Keratinocyte (primary cell): ENCODE data around the gene P2RX2. TPM values are rescaled to one million over a fixed set of nuclear protein-coding genes. Genes with fewer than 3 reads are reported as not detected.

Experiments used
- DNase-seq: peaks from one replicate; pipeline ENCODE4 v3.0.0-alpha.2; 2011; ENCODE audit warnings: low read depth, missing footprints, low spot score
- FAIRE-seq: peaks from 2 replicates; lab custom pipeline; 2011; peaks lifted over from hg19 to GRCh38; lab: Jason Lieb, UNC
- H2AFZ ChIP-seq: 2 replicates; pipeline ENCODE4 v1.6.0; 2012; ENCODE audit warnings: low read length, control low read depth, inconsistent platforms; ENCODE audit not compliant: control insufficient read depth
- H3K27ac ChIP-seq: 2 replicates; pipeline ENCODE4 v1.5.1; 2011; ENCODE audit warnings: low read length; ENCODE audit not compliant: control insufficient read depth, insufficient read depth
- H3K27me3 ChIP-seq: 3 replicates; pipeline ENCODE4 v1.6.0; 2011; ENCODE audit warnings: low read length; ENCODE audit not compliant: control insufficient read depth, insufficient read depth; ENCODE audit errors: extremely low read depth
- H3K36me3 ChIP-seq, 2 experiments: 2 replicates in 1 of 2; 3 replicates in 1 of 2; pipeline ENCODE4 v1.5.1; 2011; ENCODE audit warnings: low read length in 2 of 2, mild to moderate bottlenecking in 1 of 2; ENCODE audit not compliant: control insufficient read depth in 2 of 2, insufficient read depth in 2 of 2; ENCODE audit errors: extremely low read depth in 1 of 2
- H3K4me1 ChIP-seq: 3 replicates; pipeline ENCODE4 v1.5.1; 2011; ENCODE audit warnings: low read length; ENCODE audit not compliant: control insufficient read depth, insufficient read depth; ENCODE audit errors: extremely low read depth
- H3K4me2 ChIP-seq: 3 replicates; pipeline ENCODE4 v1.6.0; 2011; ENCODE audit warnings: low read depth, low read length; ENCODE audit not compliant: control insufficient read depth, insufficient read depth; ENCODE audit errors: extremely low read depth
- H3K4me3 ChIP-seq, 3 experiments: fragments of 200-600 bp in 1 of 3; sonication (generic) in 1 of 3; 2 replicates in 2 of 3; 3 replicates in 1 of 3; pipeline ENCODE4 v1.5.1; 2011 to 2016; ENCODE audit warnings: low read length in 3 of 3, mild to moderate bottlenecking in 3 of 3, control low read depth in 2 of 3, inconsistent platforms in 1 of 3, low read depth in 1 of 3, mixed read lengths in 1 of 3, mixed run types in 1 of 3, moderate library complexity in 1 of 3; ENCODE audit not compliant: control insufficient read depth in 2 of 3, insufficient read depth in 2 of 3; ENCODE audit errors: extremely low read depth in 1 of 3
- H3K79me2 ChIP-seq: 2 replicates; pipeline ENCODE4 v1.6.0; 2012; ENCODE audit warnings: low read length; ENCODE audit not compliant: control insufficient read depth, insufficient read depth
- H3K9ac ChIP-seq: 3 replicates; pipeline ENCODE4 v1.6.0; 2011; ENCODE audit warnings: low read length; ENCODE audit not compliant: control insufficient read depth, insufficient read depth; ENCODE audit errors: extremely low read depth
- H3K9me1 ChIP-seq: 3 replicates; pipeline ENCODE4 v1.6.0; 2011; ENCODE audit warnings: low read length; ENCODE audit not compliant: control insufficient read depth, insufficient read depth; ENCODE audit errors: extremely low read depth
- H3K9me3 ChIP-seq: 2 replicates; pipeline ENCODE4 v1.5.1; 2012; ENCODE audit warnings: low read depth, low read length; ENCODE audit not compliant: control insufficient read depth
- H4K20me1 ChIP-seq: 3 replicates; pipeline ENCODE4 v1.6.0; 2011; ENCODE audit warnings: low read length; ENCODE audit not compliant: control insufficient read depth, insufficient read depth; ENCODE audit errors: extremely low read depth
- CTCF ChIP-seq, 3 experiments: IDR thresholded peaks in 1 of 3; conservative IDR thresholded peaks in 1 of 3; optimal IDR thresholded peaks in 1 of 3; 2 replicates in 2 of 3; 3 replicates in 1 of 3; pipeline versions ENCODE3 to v1.5.1; 2011; ENCODE audit warnings: low read length in 3 of 3, mild to moderate bottlenecking in 3 of 3, moderate library complexity in 2 of 3, control low read depth in 1 of 3, inconsistent platforms in 1 of 3; ENCODE audit not compliant: insufficient read depth in 2 of 3; ENCODE audit errors: extremely low read depth in 1 of 3
- EZH2 ChIP-seq: IDR thresholded peaks from one replicate; pipeline ENCODE4 v1.6.1; 2012; ENCODE audit warnings: inconsistent platforms, mild to moderate bottlenecking, low read length, moderate library complexity
- dilution Hi-C: fragments of 300-500 bp; cut with MboI; formaldehyde crosslinking; loops from one replicate; pipeline ENCODE4 v1.7.0; 2020; ENCODE audit warnings: low sequenced_read_pairs; ENCODE audit not compliant: extremely low pct_ligation_motif_present
- polyA plus RNA-seq, 5 experiments: library from polyadenylated mRNA; depleted of rRNA in 3 of 5; stranded (reverse) in 3 of 5; stranded (forward) in 1 of 5; unstranded in 1 of 5; fragments of >200 nt; gene quantifications; 1 replicate in 1 of 5; 2 replicates in 3 of 5; 3 replicates in 1 of 5; pipeline versions ENCODE4 v1.2.1 to v1.2.3, GENCODE V29; 2011 to 2012; ENCODE audit warnings: missing spikeins in 2 of 5, low read depth in 1 of 5, low replicate concordance in 1 of 5

Gene P2RX2
- polyA plus RNA-seq, 1 donor (not counting 4 experiments of a cell fraction or from before 2014, with no cell fraction given) = not detected

- FAIRE-seq (peak; percentile 99), DNase-seq (peak; percentile 63)
- Histone ChIP-seq H3K4me2 (no peak overlapping the region), H3K27me3 (peaks cover 64% of the 10 kb centered on the region), H3K27ac (no peak overlapping the region), H3K4me3 (no peak overlapping the region), H3K9ac (no peak overlapping the region), H3K9me3 (peaks cover 8% of the 10 kb centered on the region), H3K4me1 (no peaks in the 10 kb centered on the region), H4K20me1 (no peaks in the 10 kb centered on the region), H3K36me3 (no peaks in the 10 kb centered on the region), H3K79me2 (no peaks in the 10 kb centered on the region), H2AFZ (no peak overlapping the region), H3K9me1 (no peaks in the 10 kb centered on the region)
- TF ChIP-seq CTCF (optimal IDR thresholded peaks at IDR 0.05 in 1 of 3, IDR thresholded peaks at IDR 0.05 in 1 of 3, conservative IDR thresholded peaks at IDR 0.05 in 1 of 3; ENCODE audit: extremely low read depth in 1 of 3, insufficient read depth in 2 of 3, low read length in 3 of 3) (peak; percentile 88 to 95 (median 90)), EZH2 (no peak)
- dilution Hi-C loops = no loop called here
These were observed 3.6 kb upstream of the P2RX2 start for GRCh38 chr12:132614861-132615578.

- Histone ChIP-seq H3K79me2 (no peaks in the 10 kb centered on the region), H3K9me3 (peaks cover 8% of the 10 kb centered on the region), H4K20me1 (no peaks in the 10 kb centered on the region), H3K27ac (no peak overlapping the region), H3K4me1 (no peaks in the 10 kb centered on the region), H3K9me1 (no peaks in the 10 kb centered on the region), H3K9ac (no peak overlapping the region), H3K27me3 (peaks cover 64% of the 10 kb centered on the region), H3K36me3 (no peaks in the 10 kb centered on the region), H2AFZ (no peak overlapping the region), H3K4me2 (no peak overlapping the region), H3K4me3 (no peak overlapping the region)
- FAIRE-seq (no peak), DNase-seq (no peak)
- TF ChIP-seq CTCF (optimal IDR thresholded peaks at IDR 0.05 in 1 of 3, IDR thresholded peaks at IDR 0.05 in 1 of 3, conservative IDR thresholded peaks at IDR 0.05 in 1 of 3; ENCODE audit: extremely low read depth in 1 of 3, insufficient read depth in 2 of 3, low read length in 3 of 3) (no peak), EZH2 (no peak)
- dilution Hi-C loops = no loop called here
These were observed 3.0 kb upstream of the P2RX2 start for GRCh38 chr12:132615579-132616038.
